Esophagus muscularis mucosa (tissue), 4 donors: ENCODE results near the gene BDH1.

Source experiments
- EP300 ChIP-seq: sonication (generic); formaldehyde crosslinking; IDR thresholded peaks from one replicate; pipeline ENCODE4 v1.6.1; 2017; ENCODE audit warnings: antibody characterized with exemption
- POLR2A ChIP-seq: fragments of 450-650 bp; IDR thresholded peaks from one replicate; pipeline ENCODE4 v1.6.1; 2017; ENCODE audit warnings: antibody characterized with exemption, moderate library complexity, mild to moderate bottlenecking, low read depth
- POLR2AphosphoS5 ChIP-seq, 2 donors: sonication (generic); formaldehyde crosslinking; IDR thresholded peaks; one replicate each; pipeline ENCODE4 v1.6.1; 2017; ENCODE audit warnings: antibody characterized with exemption in 2 of 2
- TF ChIP-seq, protein P1 (sequence below), 3 experiments: fragments of 200-600 bp in 2 of 3; fragments of 450-650 bp in 1 of 3; sonication (generic) in 2 of 3; IDR thresholded peaks; one replicate each; pipeline ENCODE4 v1.5.1; 2017 to 2019; ENCODE audit warnings: antibody characterized with exemption in 3 of 3, mild to moderate bottlenecking in 2 of 3, moderate library complexity in 1 of 3

- TF ChIP-seq, protein P1, sequence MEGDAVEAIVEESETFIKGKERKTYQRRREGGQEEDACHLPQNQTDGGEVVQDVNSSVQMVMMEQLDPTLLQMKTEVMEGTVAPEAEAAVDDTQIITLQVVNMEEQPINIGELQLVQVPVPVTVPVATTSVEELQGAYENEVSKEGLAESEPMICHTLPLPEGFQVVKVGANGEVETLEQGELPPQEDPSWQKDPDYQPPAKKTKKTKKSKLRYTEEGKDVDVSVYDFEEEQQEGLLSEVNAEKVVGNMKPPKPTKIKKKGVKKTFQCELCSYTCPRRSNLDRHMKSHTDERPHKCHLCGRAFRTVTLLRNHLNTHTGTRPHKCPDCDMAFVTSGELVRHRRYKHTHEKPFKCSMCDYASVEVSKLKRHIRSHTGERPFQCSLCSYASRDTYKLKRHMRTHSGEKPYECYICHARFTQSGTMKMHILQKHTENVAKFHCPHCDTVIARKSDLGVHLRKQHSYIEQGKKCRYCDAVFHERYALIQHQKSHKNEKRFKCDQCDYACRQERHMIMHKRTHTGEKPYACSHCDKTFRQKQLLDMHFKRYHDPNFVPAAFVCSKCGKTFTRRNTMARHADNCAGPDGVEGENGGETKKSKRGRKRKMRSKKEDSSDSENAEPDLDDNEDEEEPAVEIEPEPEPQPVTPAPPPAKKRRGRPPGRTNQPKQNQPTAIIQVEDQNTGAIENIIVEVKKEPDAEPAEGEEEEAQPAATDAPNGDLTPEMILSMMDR (IDR thresholded peaks at IDR 0.05): no peak
- TF ChIP-seq POLR2A (no peak), EP300 (no peak), POLR2AphosphoS5 (IDR thresholded peaks at IDR 0.05) (no peak)
Observed at GRCh38 chr3:197522183-197522715, 33.5 kb downstream of the BDH1 start.
